H1 (cell line): ENCODE measurements around the gene PHEX. TPM values are rescaled to one million over a fixed set of nuclear protein-coding genes. Genes with fewer than 3 reads are reported as not detected.

ENCODE experiments used
- CTCF ChIA-PET: fragments of 300-600 bp; sonication (Branson Sonifier 250); formaldehyde crosslinking; loops from one replicate; lab custom pipeline; 2021; ENCODE audit not compliant: partially characterized antibody; lab: Charles Lee
- POLR2A ChIA-PET: fragments of 300-600 bp; sonication (Branson Sonifier 250); formaldehyde crosslinking; loops from one replicate; lab custom pipeline; 2021; ENCODE audit warnings: inconsistent platforms; ENCODE audit not compliant: partially characterized antibody; lab: Charles Lee
- DNase-seq, 2 experiments: peaks; one replicate each; pipeline versions ENCODE4 v3.0.0 to v3.0.0-alpha.2; 2010 to 2022; ENCODE audit warnings: low spot score in 2 of 2, low read depth in 1 of 2, mixed read lengths in 1 of 2
- FAIRE-seq: peaks from 2 replicates; lab custom pipeline; 2011; peaks lifted over from hg19 to GRCh38; lab: Jason Lieb, UNC
- H2AFZ ChIP-seq: 2 replicates; pipeline ENCODE4 v1.8.1; 2012; ENCODE audit warnings: low read length, inconsistent platforms
- H2AK5ac ChIP-seq: 2 replicates; pipeline ENCODE4 v1.6.1; 2013; ENCODE audit warnings: low read depth, low read length
- H2BK120ac ChIP-seq: replicated peaks from 2 replicates; pipeline ENCODE3; 2013; ENCODE audit warnings: low read depth, low read length, inconsistent platforms
- H2BK12ac ChIP-seq: 2 replicates; pipeline ENCODE4 v1.6.1; 2013; ENCODE audit warnings: low read depth, low read length
- H2BK15ac ChIP-seq: 2 replicates; pipeline ENCODE4 v1.6.1; 2013; ENCODE audit warnings: low read length
- H2BK20ac ChIP-seq: 2 replicates; pipeline ENCODE4 v1.6.1; 2013; ENCODE audit warnings: low read length
- H2BK5ac ChIP-seq: 2 replicates; pipeline ENCODE4 v1.6.1; 2013; ENCODE audit warnings: low read depth, low read length
- H3K14ac ChIP-seq: 2 replicates; pipeline ENCODE4 v1.6.1; 2013; ENCODE audit warnings: inconsistent platforms; ENCODE audit not compliant: insufficient read length
- H3K18ac ChIP-seq: 2 replicates; pipeline ENCODE4 v1.6.1; 2013; ENCODE audit warnings: low read length; ENCODE audit errors: extremely low read depth
- H3K23ac ChIP-seq: 2 replicates; pipeline ENCODE4 v1.6.1; 2013; ENCODE audit warnings: inconsistent platforms; ENCODE audit not compliant: insufficient read length
- H3K23me2 ChIP-seq: 2 replicates; pipeline ENCODE4 v1.6.1; 2013; ENCODE audit warnings: low read depth, low read length
- H3K27ac ChIP-seq: 2 replicates; pipeline ENCODE4 v1.6.1; 2011; ENCODE audit warnings: low read depth, low read length, inconsistent platforms
- H3K27me3 ChIP-seq, 4 experiments: replicated peaks in 1 of 4; 1 replicate in 1 of 4; 2 replicates in 3 of 4; pipeline versions ENCODE4 v1.6.1 to v1.8.1; 2011 to 2013; ENCODE audit warnings: low read length in 3 of 4, mild to moderate bottlenecking in 3 of 4, inconsistent platforms in 2 of 4, mixed read lengths in 2 of 4, moderate library complexity in 1 of 4; ENCODE audit not compliant: control insufficient read depth in 3 of 4, insufficient read depth in 3 of 4; ENCODE audit errors: extremely low read depth in 1 of 4
- H3K36me3 ChIP-seq, 4 experiments: 2 replicates each; pipeline versions ENCODE4 v1.6.1 to v1.8.1; 2011 to 2013; ENCODE audit warnings: mild to moderate bottlenecking in 4 of 4, low read length in 3 of 4, moderate library complexity in 2 of 4, control low read depth in 1 of 4, inconsistent platforms in 1 of 4; ENCODE audit not compliant: insufficient read depth in 4 of 4, control insufficient read depth in 2 of 4
- H3K4ac ChIP-seq: replicated peaks from 2 replicates; pipeline ENCODE3; 2013; ENCODE audit warnings: low read length, low read depth, mixed read lengths, inconsistent platforms; ENCODE audit not compliant: insufficient read length
- H3K4me1 ChIP-seq, 4 experiments: replicated peaks in 1 of 4; 1 replicate in 1 of 4; 2 replicates in 3 of 4; pipeline versions ENCODE4 v1.6.1 to v1.8.1; 2011 to 2013; ENCODE audit warnings: low read length in 3 of 4, inconsistent platforms in 2 of 4, mixed read lengths in 1 of 4; ENCODE audit not compliant: insufficient read depth in 4 of 4, control insufficient read depth in 3 of 4
- H3K4me2 ChIP-seq, 2 experiments: 2 replicates each; pipeline versions ENCODE4 v1.6.1 to v1.8.1; 2011 to 2013; ENCODE audit warnings: low read depth in 2 of 2, low read length in 2 of 2, control low read depth in 1 of 2, inconsistent platforms in 1 of 2, mild to moderate bottlenecking in 1 of 2; ENCODE audit not compliant: insufficient read depth in 1 of 2
- H3K4me3 ChIP-seq, 4 experiments: fragments of 200-600, 300-600 bp in 1 of 4; sonication (generic), shearing (Covaris generic), sonication (Bioruptor Twin) in 1 of 4; 2 replicates each; pipeline versions ENCODE4 v1.5.1 to v1.8.1; 2011 to 2016; ENCODE audit warnings: low read length in 4 of 4, low read depth in 3 of 4, control low read depth in 2 of 4, inconsistent platforms in 2 of 4, mild to moderate bottlenecking in 2 of 4, mixed read lengths in 1 of 4, moderate library complexity in 1 of 4; ENCODE audit not compliant: insufficient read depth in 2 of 4; ENCODE audit errors: extremely low read depth in 1 of 4
- H3K56ac ChIP-seq: replicated peaks from 2 replicates; pipeline ENCODE3; 2013; ENCODE audit warnings: low read depth, mild to moderate bottlenecking, mixed read lengths, low read length, inconsistent platforms; ENCODE audit not compliant: insufficient read length
- H3K79me1 ChIP-seq: 2 replicates; pipeline ENCODE4 v1.6.1; 2013; ENCODE audit warnings: low read depth, low read length, control low read depth
- H3K79me2 ChIP-seq, 2 experiments: 2 replicates each; pipeline versions ENCODE4 v1.6.1 to v1.8.1; 2012 to 2013; ENCODE audit warnings: low read length in 2 of 2, mild to moderate bottlenecking in 2 of 2, inconsistent platforms in 1 of 2; ENCODE audit not compliant: insufficient read depth in 2 of 2, control insufficient read depth in 1 of 2
- H3K9ac ChIP-seq, 4 experiments: replicated peaks in 1 of 4; 1 replicate in 1 of 4; 2 replicates in 3 of 4; pipeline versions ENCODE4 v1.6.1 to v1.8.1; 2011 to 2013; ENCODE audit warnings: low read depth in 3 of 4, low read length in 3 of 4, control low read depth in 2 of 4, mild to moderate bottlenecking in 2 of 4, moderate library complexity in 2 of 4, inconsistent platforms in 1 of 4; ENCODE audit errors: extremely low read depth in 1 of 4
- H3K9me3 ChIP-seq, 2 experiments: 2 replicates each; pipeline versions ENCODE4 v1.6.1 to v1.8.1; 2012 to 2013; ENCODE audit warnings: mild to moderate bottlenecking in 2 of 2, moderate library complexity in 2 of 2, control low read depth in 1 of 2, inconsistent platforms in 1 of 2, low read depth in 1 of 2, low read length in 1 of 2, mixed read lengths in 1 of 2; ENCODE audit not compliant: insufficient read depth in 2 of 2
- H4K20me1 ChIP-seq, 2 experiments: replicated peaks in 1 of 2; 2 replicates each; pipeline versions ENCODE3 to v1.8.1; 2011 to 2013; ENCODE audit warnings: inconsistent platforms in 2 of 2, low read length in 2 of 2, mild to moderate bottlenecking in 1 of 2; ENCODE audit not compliant: insufficient read depth in 2 of 2, control insufficient read depth in 1 of 2
- H4K5ac ChIP-seq: 2 replicates; pipeline ENCODE4 v1.6.1; 2013; ENCODE audit warnings: low read length, low read depth, mixed read lengths, inconsistent platforms; ENCODE audit not compliant: insufficient read length
- H4K8ac ChIP-seq: 2 replicates; pipeline ENCODE4 v1.8.0; 2013; ENCODE audit warnings: mild to moderate bottlenecking, moderate library complexity, low read length, inconsistent platforms; ENCODE audit not compliant: insufficient read depth; ENCODE audit errors: extremely low read depth
- H4K91ac ChIP-seq: replicated peaks from 2 replicates; pipeline ENCODE3; 2013; ENCODE audit warnings: low read length, mixed read lengths, inconsistent platforms; ENCODE audit not compliant: insufficient read length
- CHD1 ChIP-seq: IDR thresholded peaks from 2 replicates; pipeline ENCODE4 v1.6.1; 2012; ENCODE audit warnings: low read depth, low read length, improper control_type of control experiment
- CHD2 ChIP-seq: IDR thresholded peaks from 2 replicates; pipeline ENCODE4 v1.6.1; 2012; ENCODE audit warnings: low read length, improper control_type of control experiment
- MAFK ChIP-seq: IDR thresholded peaks from 2 replicates; pipeline ENCODE4 v1.6.1; 2012; ENCODE audit warnings: low read depth, mild to moderate bottlenecking, improper control_type of control experiment, low read length
- PHF8 ChIP-seq: fragments of 200-600 bp; sonication (generic); conservative IDR thresholded peaks from 2 replicates; pipeline ENCODE4 v1.7.1; 2012; ENCODE audit warnings: low read depth, mild to moderate bottlenecking, inconsistent platforms, low read length, moderate library complexity
- POLR2A ChIP-seq, 2 experiments: IDR thresholded peaks; 1 replicate in 1 of 2; 2 replicates in 1 of 2; pipeline ENCODE4 v1.6.1; 2011; ENCODE audit warnings: low read depth in 2 of 2, low read length in 2 of 2, mild to moderate bottlenecking in 2 of 2; ENCODE audit errors: control extremely low read depth in 1 of 2
- SIN3A ChIP-seq, 2 experiments: IDR thresholded peaks in 1 of 2; conservative IDR thresholded peaks in 1 of 2; 2 replicates each; pipeline ENCODE4 v1.6.1; 2011 to 2012; ENCODE audit warnings: low read length in 2 of 2, improper control_type of control experiment in 1 of 2, low read depth in 1 of 2, mild to moderate bottlenecking in 1 of 2
- SP1 ChIP-seq: IDR thresholded peaks from 2 replicates; pipeline ENCODE4 v1.6.1; 2011; ENCODE audit warnings: low read depth, low read length
- WGBS, 2 experiments: shearing (Covaris generic) in 1 of 2; methylation state at CpG; one replicate each; pipeline versions ENCODE4 v1.1.6 to v1.1.7; 2013 to 2015; ENCODE audit warnings: low lambda C conversion rate in 2 of 2, mixed read lengths in 2 of 2, inconsistent platforms in 1 of 2, low coverage in 1 of 2, missing lambda C conversion rate in 1 of 2; ENCODE audit not compliant: insufficient replicate concordance in 2 of 2, insufficient coverage in 1 of 2, insufficient read length in 1 of 2; ENCODE audit errors: extremely low coverage in 1 of 2, missing lambda C conversion rate in 1 of 2; 5-methylcytosine and 5-hydroxymethylcytosine counted together
- polyA plus RNA-seq, 7 experiments: library from polyadenylated mRNA; depleted of rRNA in 3 of 7; stranded (reverse) in 5 of 7; unstranded in 2 of 7; fragments of >200 nt in 5 of 7; fragments of 200-250 nt in 2 of 7; gene quantifications; 1 replicate in 5 of 7; 2 replicates in 1 of 7; 4 replicates in 1 of 7; pipeline versions ENCODE4 v1.2.1 to v1.2.3, GENCODE V29; 2011 to 2013; ENCODE audit warnings: missing spikeins in 2 of 7, mixed read lengths in 2 of 7
- total RNA-seq: library from RNA; stranded (reverse); fragmentation: NEBNext Ultra II Directional; extraction: Animal tissue kit (Norgen Biotek cat#: 25700); gene quantifications from 2 replicates; pipeline ENCODE4 v1.2.1, GENCODE V29; 2021

The PHEX gene
- total and polyA plus RNA-seq, 2 of the 8 experiments (the other 6 are each of a cell fraction or from before 2014, with no cell fraction given) = 0.03 to 0.11 TPM

- no peaks in the 10 kb centered on the region for H4K20me1 ChIP-seq
- no peak overlapping the region for H4K8ac ChIP-seq
- no peak overlapping the region for H3K23ac ChIP-seq
- H3K79me2 ChIP-seq = no peaks in the 10 kb centered on the region
- TF ChIP-seq SIN3A (conservative IDR thresholded peaks at IDR 0.05 in 1 of 2, IDR thresholded peaks at IDR 0.05 in 1 of 2; ENCODE audit: low read depth in 1 of 2, low read length in 2 of 2) (no peak), SP1 (no peak), PHF8 (no peak), POLR2A (IDR thresholded peaks at IDR 0.05; ENCODE audit: control extremely low read depth in 1 of 2, low read depth in 2 of 2, low read length in 2 of 2) (no peak), MAFK (no peak), CHD1 (no peak), CHD2 (no peak)
- no peak overlapping the region for H2BK15ac ChIP-seq
- no peaks in the 10 kb centered on the region for H3K9me3 ChIP-seq
- H3K36me3 ChIP-seq = no peaks in the 10 kb centered on the region
- H2AK5ac ChIP-seq = no peak overlapping the region
- H2BK5ac ChIP-seq = no peak overlapping the region
- no peak overlapping the region for H4K5ac ChIP-seq
- H3K18ac ChIP-seq = no peak overlapping the region
- DNase-seq = no peak
- H2AFZ ChIP-seq = no peak overlapping the region
- H3K27me3 ChIP-seq = no peaks in the 10 kb centered on the region
- H2BK20ac ChIP-seq = no peak overlapping the region
- H3K23me2 ChIP-seq = no peaks in the 10 kb centered on the region
- H3K4me2 ChIP-seq = no peak overlapping the region
- H3K9ac ChIP-seq = no peak overlapping the region
- no peak overlapping the region for H3K27ac ChIP-seq
- no peaks in the 10 kb centered on the region for H3K79me1 ChIP-seq
- H3K56ac ChIP-seq = no peak overlapping the region
- ChIA-PET CTCF (interaction anchor here (0.6 kb wide), 1 partner anchor 114 kb away, joined by 3 read pairs; no protein-coding TSS in a partner anchor), POLR2A (no interaction called here)
- H2BK12ac ChIP-seq = no peak overlapping the region
- H3K4me3 ChIP-seq = no peak overlapping the region
- H3K4ac ChIP-seq = no peak overlapping the region
- H3K14ac ChIP-seq = no peak overlapping the region
- no peak overlapping the region for H2BK120ac ChIP-seq
- H4K91ac ChIP-seq = no peak overlapping the region
- H3K4me1 ChIP-seq = no peaks in the 10 kb centered on the region
- 95% methylated on average over 6 of the region's 6 CpGs; no CpG with 5 or more reads in 1 of the 2 experiments for WGBS, 2 experiments
- FAIRE-seq = no peak
These were observed 236.6 kb downstream of the PHEX start for GRCh38 chrX:22268706-22269105.
